Kidney glomerular epithelial cell (primary cell): Measurements from ENCODE around the gene ATP1A3.

ENCODE experiments used
- DNase-seq: peaks from one replicate; lab custom pipeline; 2025; lab: John Stamatoyannopoulos, UW

The ATP1A3 gene

GRCh38 chr19:41984961-41985360 lies 9.1 kb downstream of the ATP1A3 start:
- no peak for DNase-seq

DNA sequence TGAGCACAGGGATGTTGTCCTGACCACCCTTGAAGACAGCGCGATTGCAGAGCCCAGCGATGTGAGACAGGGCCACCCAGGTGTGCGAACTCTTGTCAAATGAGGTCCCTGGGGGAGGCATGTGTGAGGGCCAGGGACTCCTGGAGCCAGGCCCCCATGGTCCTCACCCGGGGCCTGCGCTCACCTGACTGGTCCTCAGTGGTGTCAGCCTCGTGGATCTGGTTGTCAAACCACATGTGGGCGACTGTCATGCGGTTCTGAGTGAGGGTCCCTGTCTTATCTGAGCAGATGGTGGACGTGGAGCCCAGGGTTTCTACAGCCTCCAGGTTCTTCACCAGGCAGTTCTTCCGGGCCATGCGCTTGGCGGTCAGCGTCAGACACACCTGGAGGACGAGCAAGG lies 12.3 kb downstream of the ATP1A3 start:
- no peak for DNase-seq

GRCh38 chr19:41978470-41978869 lies 15.6 kb downstream of the ATP1A3 start:
- no peak for DNase-seq

GRCh38 chr19:41977916-41978315 lies 16.1 kb downstream of the ATP1A3 start:
- DNase-seq: no peak

- no peak for DNase-seq
Measured at GRCh38 chr19:41974652-41975051, 19.4 kb downstream of the ATP1A3 start.

DNA sequence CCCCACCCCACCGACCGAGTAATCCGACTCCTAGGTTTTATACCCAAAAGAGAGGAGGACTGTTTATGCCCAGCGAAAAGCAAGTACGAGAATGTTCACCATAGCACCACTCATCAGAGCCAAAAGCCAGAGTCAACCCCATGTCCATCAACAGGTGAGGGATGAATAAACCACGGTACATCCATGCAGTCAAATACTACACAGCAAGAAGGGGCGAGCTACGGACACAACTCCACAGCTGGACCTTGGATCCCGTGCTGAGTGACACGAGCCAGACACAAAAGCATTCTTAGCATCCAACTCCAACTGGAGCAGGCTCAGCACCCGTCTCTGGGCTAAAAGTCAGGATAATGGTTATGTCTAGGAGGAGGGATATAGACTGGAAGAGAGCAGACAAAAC lies 22.7 kb downstream of the ATP1A3 start:
- no peak for DNase-seq

- no peak for DNase-seq
Measured at GRCh38 chr19:41969772-41970458, 24.1 kb downstream of the ATP1A3 start.

- DNase-seq: no peak
Measured at GRCh38 chr19:41968751-41969595, 25.1 kb downstream of the ATP1A3 start.

- DNase-seq: no peak
Measured at GRCh38 chr19:41967054-41967783, 26.8 kb downstream of the ATP1A3 start.

GRCh38 chr19:41965106-41965505 lies 28.9 kb downstream of the ATP1A3 start:
- no peak for DNase-seq

- DNase-seq: no peak
Measured at GRCh38 chr19:41960973-41961372, 33.1 kb downstream of the ATP1A3 start.

GRCh38 chr19:41959056-41960053 lies 34.7 kb downstream of the ATP1A3 start, which contains the start of gene RABAC1:
Gene RABAC1, minus strand, starts transcription at chr19:41959321. Its CDS starts 29 bp downstream, at chr19:41959292.
- DNase-seq: peak; percentile 91

- DNase-seq: peak; percentile 40
Measured at GRCh38 chr19:41958367-41959055, 35.5 kb downstream of the ATP1A3 start.

- DNase-seq: peak; percentile 92
Measured at GRCh38 chr19:41957838-41958366, 36.1 kb downstream of the ATP1A3 start.

DNA sequence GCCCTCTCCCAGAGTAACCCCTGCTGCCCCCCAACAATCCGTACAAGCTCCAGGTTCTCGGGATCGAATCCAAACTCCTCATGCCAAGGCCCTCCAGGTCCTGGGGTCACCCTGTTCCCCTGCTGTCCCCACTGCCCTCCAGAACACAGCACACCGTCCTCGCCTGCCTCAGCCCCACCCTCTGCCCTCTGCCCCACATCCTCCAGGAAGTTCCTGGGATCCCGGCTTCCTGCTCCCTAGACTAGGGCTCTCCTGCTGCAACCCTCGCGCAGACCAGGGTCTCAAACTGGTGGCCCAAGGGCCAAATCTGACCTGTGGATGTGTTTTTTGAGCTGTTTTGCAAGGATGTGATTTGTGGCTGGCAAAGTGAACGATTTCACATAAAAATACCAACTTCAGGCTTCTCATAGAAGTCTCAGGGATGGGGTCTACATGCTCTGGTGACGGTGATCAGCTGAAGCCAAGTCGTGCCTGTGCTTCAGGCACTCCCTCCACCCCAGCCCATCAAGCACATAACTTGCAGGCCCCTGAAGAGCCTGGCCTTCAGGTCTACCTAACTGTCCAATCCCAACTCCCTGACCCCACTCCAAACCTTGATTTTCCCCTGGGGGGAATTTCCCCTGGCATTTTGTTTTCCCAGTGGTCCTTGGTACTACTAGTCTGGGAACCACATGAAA lies 36.7 kb downstream of the ATP1A3 start:
- DNase-seq: no peak

DNA sequence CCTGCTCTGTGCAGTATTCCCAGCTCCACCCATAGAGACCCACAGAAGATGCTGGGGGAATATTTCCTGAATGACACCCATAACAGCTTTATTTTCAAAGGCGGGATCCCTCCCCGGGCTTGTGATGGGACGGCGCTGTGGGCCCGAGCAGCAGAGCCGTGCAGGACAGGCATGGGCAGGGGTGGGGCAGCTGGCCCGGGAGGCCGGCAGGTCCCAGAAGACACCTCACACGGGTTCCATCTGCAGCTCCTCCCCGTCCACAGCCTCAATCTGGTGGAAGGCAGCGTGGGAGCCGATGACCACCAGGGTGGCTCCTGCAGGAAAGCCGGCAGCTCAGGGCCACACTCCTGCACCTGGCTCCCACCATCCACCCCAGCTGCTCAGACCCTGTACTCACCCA lies 37.4 kb downstream of the ATP1A3 start:
- DNase-seq: no peak

DNA sequence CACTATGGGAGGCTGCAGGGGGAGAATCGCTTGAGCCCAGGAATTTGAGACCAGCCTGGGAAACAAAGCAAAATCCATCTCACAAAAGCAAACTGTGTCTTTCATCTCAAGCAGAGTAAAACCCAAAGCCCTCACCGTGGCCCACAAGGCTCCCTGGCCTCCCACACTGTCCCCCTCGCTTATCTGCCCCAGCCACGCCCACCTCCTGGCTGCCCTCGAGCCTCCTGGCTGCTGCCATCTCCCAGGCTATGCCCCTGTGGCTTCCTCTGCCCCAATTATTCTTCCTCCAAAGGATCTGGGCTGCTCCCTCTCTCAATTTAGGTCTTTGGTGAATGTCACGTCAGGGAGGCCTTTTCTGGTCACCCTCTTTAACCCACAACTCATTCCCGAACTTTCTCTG lies 38.5 kb downstream of the ATP1A3 start:
- no peak for DNase-seq

DNA sequence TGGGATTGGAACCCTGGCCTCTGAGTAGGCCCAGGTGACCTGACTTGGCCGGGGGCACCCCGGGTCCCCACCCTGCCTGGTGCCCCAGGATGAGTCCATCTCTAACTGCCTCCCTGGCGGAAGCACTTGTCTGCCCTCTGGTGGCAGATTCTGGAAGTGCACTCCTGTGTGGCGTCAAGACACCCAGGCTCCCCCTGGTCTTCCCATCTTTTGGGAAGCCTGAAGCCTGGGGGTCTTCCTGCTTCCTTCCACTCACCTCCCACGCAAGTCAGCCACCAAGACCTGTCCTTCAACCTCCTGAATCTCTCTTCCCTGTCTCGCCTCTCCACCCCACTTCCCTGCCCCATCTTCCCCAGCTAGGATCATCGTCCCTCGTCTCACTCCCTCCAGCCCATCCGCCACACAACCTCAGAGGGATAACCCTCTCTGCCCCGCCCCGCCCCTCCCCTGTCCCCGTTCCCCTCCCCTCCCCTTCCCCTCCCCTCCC lies 42.3 kb downstream of the ATP1A3 start:
- peak; percentile 38 for DNase-seq

DNA sequence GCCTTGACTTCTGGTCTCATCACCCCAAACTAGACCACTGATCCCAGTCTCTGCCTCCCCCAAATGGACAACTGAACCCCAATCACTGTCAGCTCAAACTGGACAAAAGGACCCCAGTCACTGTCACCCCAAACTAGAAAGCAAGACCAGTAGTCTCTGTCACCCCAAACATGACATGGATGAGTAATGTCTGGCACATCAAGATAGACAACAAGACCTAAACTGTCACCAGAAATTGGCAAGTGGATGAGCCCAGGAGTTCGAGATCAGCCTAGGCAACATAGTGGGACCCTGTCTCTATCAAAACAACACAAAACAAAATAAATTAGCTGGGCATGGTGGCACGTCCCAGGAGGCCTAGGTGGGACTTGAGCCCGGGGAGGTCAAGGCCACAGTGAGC lies 46.9 kb downstream of the ATP1A3 start:
- no peak for DNase-seq
